NCI-H345 treated with DMSO at 0.1 percent for 48 hours (cell line): Measurements from ENCODE around the gene OGN.

Source experiments
- DNase-seq: peaks from one replicate; lab custom pipeline; 2025; ENCODE audit not compliant: unreplicated experiment; lab: John Stamatoyannopoulos, UW

OGN gene

GRCh38 chr9:92349771-92350739, 54.3 kb downstream of the OGN start:
- no peak for DNase-seq

- no peak for DNase-seq
Observed at GRCh38 chr9:92345582-92345981, 58.8 kb downstream of the OGN start.

DNA sequence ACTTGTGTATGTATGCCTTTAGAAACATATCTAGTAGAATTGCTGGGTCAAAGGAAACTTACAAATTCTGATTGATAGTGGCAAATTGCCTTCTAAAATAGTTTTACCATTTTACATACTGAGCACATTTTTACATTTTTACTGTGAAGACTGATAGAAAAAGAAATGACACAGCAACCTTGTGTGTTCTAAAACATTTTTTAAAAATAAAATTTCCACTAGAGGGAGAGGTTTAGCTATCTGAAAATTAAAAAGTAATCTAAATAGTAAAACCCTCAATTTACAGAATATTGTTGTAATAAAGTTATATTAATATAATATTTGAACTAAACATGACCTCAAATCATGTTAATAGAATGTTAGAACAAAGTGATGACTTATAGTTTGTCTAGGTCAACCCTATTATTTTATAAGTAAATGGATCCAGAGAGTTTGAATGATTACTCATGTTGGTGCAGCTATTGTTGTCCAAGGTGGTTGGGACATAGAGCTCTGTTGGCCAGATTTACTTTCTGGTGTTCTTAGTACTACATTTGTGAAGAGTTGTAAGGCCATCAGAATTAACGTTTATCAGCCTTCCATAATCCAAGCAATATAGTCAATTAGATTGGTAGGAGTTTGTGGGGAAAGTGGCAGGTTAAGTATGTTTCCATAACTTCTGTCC, 61.4 kb downstream of the OGN start:
- no peak for DNase-seq

- no peak for DNase-seq
Observed at GRCh38 chr9:92341578-92341977, 62.8 kb downstream of the OGN start.

DNA sequence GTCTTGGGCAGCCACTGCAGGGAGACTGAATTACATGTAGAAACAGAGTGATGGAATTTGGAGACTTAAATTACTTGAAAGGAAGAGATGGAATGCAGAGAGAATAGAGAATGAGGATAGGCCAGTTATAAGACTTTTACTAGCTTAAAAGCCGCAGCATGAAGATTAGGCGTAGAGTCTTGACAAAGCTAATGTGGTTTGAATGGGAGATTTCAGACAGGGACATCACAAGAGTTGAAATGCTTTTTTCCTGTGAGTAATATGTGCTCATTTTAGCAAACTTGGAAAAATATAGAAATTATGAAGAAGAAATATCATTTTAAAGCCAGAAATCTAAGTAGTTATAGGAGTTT, 71.1 kb downstream of the OGN start:
- no peak for DNase-seq
